Prostate gland (tissue), 2 donors: Measurements from ENCODE around the gene CSDE1. TPM values are rescaled to one million over a fixed set of nuclear protein-coding genes. Genes with fewer than 3 reads are reported as not detected.

Experiments
- DNase-seq: peaks from one replicate; pipeline ENCODE4 v3.0.0-alpha.2; 2019; ENCODE audit warnings: low spot score
- H3K27ac ChIP-seq, 2 donors: fragments of 200-600 bp; sonication (generic); 2 replicates each; pipeline ENCODE4 v1.5.1; 2017 to 2019
- H3K27me3 ChIP-seq: fragments of 200-600 bp; sonication (generic); replicated peaks from 2 replicates; pipeline ENCODE4 v1.5.1; 2019; ENCODE audit not compliant: insufficient read depth
- H3K36me3 ChIP-seq, 2 donors: fragments of 200-600 bp; sonication (generic); 1 replicate in 1 of 2; 2 replicates in 1 of 2; pipeline versions ENCODE4 v1.5.1 to v1.8.1; 2017 to 2019
- H3K4me1 ChIP-seq: fragments of 200-600 bp; sonication (generic); replicated peaks from 2 replicates; pipeline ENCODE4 v1.5.1; 2019
- H3K4me3 ChIP-seq, 2 donors: fragments of 200-600 bp; sonication (generic); 2 replicates each; pipeline ENCODE4 v1.5.1; 2017 to 2019
- H3K9me3 ChIP-seq: fragments of 200-600 bp; sonication (generic); 2 replicates; pipeline ENCODE4 v1.5.1; 2017
- CTCF ChIP-seq, 4 experiments: fragments of 200-600 bp in 2 of 4; fragments of 450-650 bp in 2 of 4; sonication (generic) in 2 of 4; IDR thresholded peaks; 1 replicate in 3 of 4; 2 replicates in 1 of 4; pipeline ENCODE4 v1.5.1; 2016 to 2019; ENCODE audit warnings: antibody characterized with exemption in 4 of 4, mild to moderate bottlenecking in 2 of 4, moderate library complexity in 2 of 4
- POLR2A ChIP-seq: fragments of 450-650 bp; IDR thresholded peaks from one replicate; pipeline ENCODE4 v1.6.1; 2016; ENCODE audit warnings: antibody characterized with exemption, mild to moderate bottlenecking
- POLR2AphosphoS5 ChIP-seq: sonication (generic); formaldehyde crosslinking; IDR thresholded peaks from one replicate; pipeline ENCODE4 v1.6.1; 2017; ENCODE audit warnings: antibody characterized with exemption
- WGBS: methylation state at CpG from one replicate; pipeline ENCODE4 v1.1.5; 2018; 5-methylcytosine and 5-hydroxymethylcytosine counted together
- intact Hi-C: fragments of 100-400 bp; cut with DNase I; formaldehyde crosslinking; loops from one replicate; pipeline ENCODE4 v1.14.2; 2022
- total RNA-seq, 2 donors: library from RNA; depleted of rRNA; stranded (reverse); fragments of >200 nt; gene quantifications; one replicate each; pipeline ENCODE4 v1.1.0, GENCODE V29; 2016

CSDE1 gene
- total RNA-seq, 2 donors from 2014 or later, result 458 to 889 TPM

GRCh38 chr1:114677691-114678090 lies 80.1 kb downstream of the CSDE1 start:
- Histone ChIP-seq H3K27ac (no peak overlapping the region), H3K9me3 (no peaks in the 10 kb centered on the region), H3K27me3 (no peaks in the 10 kb centered on the region), H3K36me3 (no peaks in the 10 kb centered on the region), H3K4me3 (no peak overlapping the region), H3K4me1 (no peaks in the 10 kb centered on the region)
- no peak for DNase-seq
- 81% methylated on average over 5 of the region's 5 CpGs for WGBS
- TF ChIP-seq POLR2A (no peak), POLR2AphosphoS5 (no peak)
- intact Hi-C loops, result no loop called here

DNA sequence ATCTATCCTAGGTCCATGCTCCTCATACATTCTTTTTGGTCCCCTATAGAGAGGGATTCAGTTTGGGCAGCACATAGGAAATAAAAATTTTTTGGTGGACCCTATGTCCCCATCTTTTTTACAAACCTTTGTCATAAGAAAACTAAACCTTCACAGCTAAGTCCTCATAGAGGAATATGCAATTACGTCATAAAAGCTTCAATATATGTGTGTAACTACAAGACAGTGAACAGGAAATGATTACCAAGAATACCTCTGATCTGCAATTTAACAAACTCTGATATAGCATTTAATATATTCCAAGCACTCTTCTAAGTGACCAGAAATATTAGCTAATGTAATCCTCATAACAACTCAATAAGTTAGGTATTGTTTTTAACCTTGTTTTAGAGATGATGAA lies 81.7 kb downstream of the CSDE1 start:
- Histone ChIP-seq H3K27me3 (no peaks in the 10 kb centered on the region), H3K4me3 (no peak overlapping the region), H3K4me1 (no peaks in the 10 kb centered on the region), H3K9me3 (no peaks in the 10 kb centered on the region), H3K36me3 (no peaks in the 10 kb centered on the region), H3K27ac (no peak overlapping the region)
- intact Hi-C loops, result no loop called here
- no peak for DNase-seq
- no peak for TF ChIP-seq POLR2AphosphoS5
- no peak for TF ChIP-seq CTCF (IDR thresholded peaks at IDR 0.05)
- TF ChIP-seq POLR2A, result no peak
- WGBS, result 97% methylated on average over 1 of the region's 1 CpG

DNA sequence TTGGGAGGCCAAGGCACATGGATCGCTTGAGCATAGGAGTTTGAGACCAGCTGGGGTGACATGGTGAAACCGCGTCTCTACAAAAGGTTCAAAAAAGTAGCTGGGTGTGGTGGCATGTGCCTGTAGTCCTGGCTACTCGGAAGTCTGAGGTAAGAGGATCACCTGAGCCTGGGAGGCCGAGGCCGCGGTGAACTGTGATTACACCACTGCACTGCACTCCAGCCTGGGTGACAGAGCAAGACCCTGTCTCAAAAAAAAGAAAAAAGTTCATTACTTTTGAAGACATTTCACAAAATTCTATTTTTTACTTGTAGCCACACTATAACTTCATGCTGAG lies 85.9 kb downstream of the CSDE1 start:
- intact Hi-C loops, result loop anchor here (5.0 kb wide), 1 partner anchor 325 kb away; no protein-coding TSS in a partner anchor
- H3K9me3 ChIP-seq, result no peaks in the 10 kb centered on the region
- no peak for TF ChIP-seq POLR2AphosphoS5
- TF ChIP-seq CTCF (IDR thresholded peaks at IDR 0.05), result no peak
- TF ChIP-seq POLR2A, result no peak
- no peaks in the 10 kb centered on the region for H3K27me3 ChIP-seq
- H3K36me3 ChIP-seq, result no peaks in the 10 kb centered on the region
- no peak overlapping the region for H3K27ac ChIP-seq
- no peak for DNase-seq
- 75% methylated on average over 7 of the region's 7 CpGs for WGBS
- H3K4me1 ChIP-seq, result no peaks in the 10 kb centered on the region
- no peak overlapping the region for H3K4me3 ChIP-seq

GRCh38 chr1:114671011-114671938 lies 86.5 kb downstream of the CSDE1 start:
- no peak overlapping the region for H3K27ac ChIP-seq
- WGBS, result 60% methylated on average over 9 of the region's 9 CpGs
- no peaks in the 10 kb centered on the region for H3K9me3 ChIP-seq
- intact Hi-C loops, result loop anchor here (5.0 kb wide), 1 partner anchor 324 kb away; no protein-coding TSS in a partner anchor
- H3K4me3 ChIP-seq, result no peak overlapping the region
- no peaks in the 10 kb centered on the region for H3K36me3 ChIP-seq
- no peak for DNase-seq
- no peaks in the 10 kb centered on the region for H3K27me3 ChIP-seq
- TF ChIP-seq POLR2AphosphoS5 (no peak), POLR2A (no peak), CTCF (IDR thresholded peaks at IDR 0.05) (peak in 3 of 4 experiments; percentile 26 to 67 (median 56))
- no peaks in the 10 kb centered on the region for H3K4me1 ChIP-seq

GRCh38 chr1:114670083-114671010 lies 87.4 kb downstream of the CSDE1 start:
- intact Hi-C loops, result loop anchor here (5.0 kb wide), 1 partner anchor 323 kb away; no protein-coding TSS in a partner anchor
- 3% methylated on average over 45 of the region's 45 CpGs for WGBS

More at GRCh38 chr1:114670083-114671010, 87.4 kb downstream of the CSDE1 start:
- TF ChIP-seq CTCF (IDR thresholded peaks at IDR 0.05) (peak in 2 of 4 experiments; percentile 50 to 64), POLR2A (peak; percentile 75), POLR2AphosphoS5 (peak; percentile 86)
- no peaks in the 10 kb centered on the region for H3K36me3 ChIP-seq
- no peaks in the 10 kb centered on the region for H3K27me3 ChIP-seq
- H3K9me3 ChIP-seq, result no peaks in the 10 kb centered on the region
- peak overlapping the region; percentile 48 to 74 for H3K4me3 ChIP-seq
- no peaks in the 10 kb centered on the region for H3K4me1 ChIP-seq
- H3K27ac ChIP-seq, result peak overlapping the region; percentile 68 to 82
- peak; percentile 95 for DNase-seq
